HG02763 (cell line): ENCODE results near the gene COL15A1.
"Not testable (repeated sequence)": the region's sequence is repeated elsewhere in the genome, so short reads cannot be mapped to it uniquely, and the experiment has no call there.

ENCODE experiments used
- ATAC-seq: cut with Tn5 transposase; IDR thresholded peaks from one replicate; pipeline ENCODE4 v1.9.1; 2021; ENCODE audit warnings: mild to moderate bottlenecking, moderate library complexity; ENCODE audit not compliant: unreplicated experiment

Gene COL15A1

DNA sequence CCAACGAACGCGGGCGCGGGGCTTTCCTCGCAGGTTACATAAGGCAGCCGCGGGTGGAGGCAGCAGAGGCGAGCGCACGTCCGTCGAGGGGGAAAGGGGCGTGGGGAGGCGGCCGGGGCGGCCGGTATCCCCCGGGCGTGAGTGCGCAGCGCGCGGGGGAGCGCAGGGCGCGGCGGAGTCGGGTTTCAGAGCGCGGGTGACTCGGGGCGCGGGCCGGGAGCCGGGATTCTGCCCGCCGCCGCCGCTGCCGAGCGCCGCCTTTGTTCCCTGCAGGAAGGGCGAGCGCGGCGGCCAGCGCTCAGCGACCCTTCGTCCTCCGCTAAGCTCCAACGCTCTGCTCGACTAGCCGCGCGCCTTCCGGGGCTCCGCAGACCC lies at the start of gene COL15A1:
Gene COL15A1, plus strand, starts transcription at position 226 of the 375 bp plus-strand sequence. CDS start 155 bp downstream, outside the sequence.
- no peak for ATAC-seq

DNA sequence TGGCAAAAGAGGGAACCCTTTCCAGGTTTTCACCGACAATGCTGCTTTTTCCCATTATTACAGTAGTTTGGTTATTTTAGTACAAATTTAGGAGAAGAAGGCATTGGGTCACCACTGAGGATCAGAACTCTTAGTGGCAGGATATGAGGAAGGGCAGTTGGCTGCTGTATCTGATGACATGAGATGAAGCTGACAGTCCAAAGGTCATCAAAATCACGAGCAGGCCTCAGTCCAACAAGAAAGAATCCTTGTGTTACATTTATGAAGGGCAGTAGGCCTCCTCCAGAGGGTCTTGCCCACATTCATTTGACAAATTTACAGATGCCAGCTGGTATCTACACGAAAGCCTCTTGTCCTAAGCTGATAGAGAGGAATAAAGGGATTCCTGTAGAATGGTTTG lies 49.5 kb upstream of the COL15A1 start:
- no peak for ATAC-seq

DNA sequence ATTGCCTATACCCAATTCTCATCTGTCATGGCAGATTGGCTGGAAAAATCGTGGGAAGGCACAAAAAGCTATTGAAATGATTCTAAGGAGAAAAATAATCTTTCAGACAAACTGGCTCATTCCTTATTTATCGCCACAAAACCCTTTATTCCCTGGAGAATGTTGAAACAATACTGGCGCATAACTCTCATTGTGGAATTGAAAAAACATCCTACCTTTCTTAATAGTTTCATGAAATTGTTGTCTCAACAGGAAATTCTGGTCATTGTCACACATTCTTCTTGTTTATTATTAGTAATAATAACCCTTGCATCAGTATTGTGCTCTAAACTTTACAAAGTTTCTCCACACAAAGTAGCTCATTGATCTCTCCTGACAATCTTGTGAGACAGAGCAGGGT lies 48.9 kb upstream of the COL15A1 start:
- ATAC-seq = no peak

DNA sequence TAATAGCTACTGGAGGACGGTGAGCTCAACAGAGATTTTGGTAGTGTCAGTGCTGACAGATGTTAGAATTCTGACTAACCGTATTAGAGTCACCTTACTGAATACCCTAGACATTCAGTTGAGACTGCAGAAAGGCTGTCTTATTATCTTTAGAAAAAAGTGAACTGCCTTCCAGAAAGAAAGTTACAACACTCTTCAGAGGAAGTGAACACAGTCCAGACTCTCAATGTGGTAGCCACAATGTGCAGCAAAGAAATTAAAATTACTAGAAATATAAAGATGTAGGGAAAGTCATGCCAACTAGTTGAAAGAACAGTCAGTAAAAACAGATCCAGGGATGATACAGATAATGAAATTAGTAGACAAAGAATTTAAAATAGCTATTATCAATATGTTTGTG lies 47.1 kb upstream of the COL15A1 start:
- no peak for ATAC-seq

DNA sequence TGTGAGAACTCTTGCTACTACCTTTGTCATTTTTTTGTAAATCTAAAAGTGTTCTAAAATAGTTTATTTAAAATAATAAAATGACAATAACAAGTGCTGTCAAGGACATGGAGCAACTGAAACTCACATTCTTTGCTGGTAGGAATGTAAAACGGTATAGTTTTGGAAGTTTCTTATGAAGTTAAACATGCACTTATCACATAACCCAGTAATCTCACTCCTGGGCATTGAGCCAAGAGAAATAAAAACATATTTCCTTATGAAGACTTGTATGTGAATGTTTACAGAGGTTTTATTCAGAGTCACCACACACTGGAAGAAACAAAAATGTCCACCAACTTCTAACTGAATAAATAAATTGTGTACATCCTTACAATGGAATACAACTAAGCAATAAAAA lies 46.0 kb upstream of the COL15A1 start:
- no peak for ATAC-seq

DNA sequence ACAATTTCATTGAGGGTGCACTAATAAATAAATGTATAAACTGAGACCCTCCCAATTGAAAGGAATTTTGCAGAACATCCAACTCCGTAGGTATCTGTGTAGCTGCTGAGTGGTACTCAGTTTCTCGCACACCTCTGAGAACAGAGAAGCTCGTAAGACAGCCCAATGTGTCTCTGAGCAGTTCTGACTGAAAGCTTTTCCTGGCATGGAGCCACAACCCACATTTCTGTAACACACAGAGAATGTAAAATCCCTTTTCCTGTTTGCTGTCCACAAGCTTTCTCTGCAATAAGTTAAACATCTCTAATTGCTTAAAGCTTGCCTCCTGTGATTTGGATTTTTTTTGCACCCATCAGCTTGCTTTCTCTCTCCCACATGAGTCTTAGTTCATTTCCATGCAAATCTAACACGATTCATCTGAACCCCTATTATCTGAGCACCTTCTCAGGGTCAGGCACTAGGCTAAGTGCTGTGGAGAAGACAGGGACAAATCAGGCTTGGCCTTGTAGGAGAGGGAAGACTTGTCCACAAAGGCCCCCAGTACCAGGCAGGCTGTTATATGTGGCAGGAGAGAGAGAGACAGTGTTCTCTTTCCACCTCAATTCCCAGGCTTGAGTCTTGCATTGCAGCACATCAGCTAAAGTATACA lies 44.2 kb upstream of the COL15A1 start:
- ATAC-seq = no peak

DNA sequence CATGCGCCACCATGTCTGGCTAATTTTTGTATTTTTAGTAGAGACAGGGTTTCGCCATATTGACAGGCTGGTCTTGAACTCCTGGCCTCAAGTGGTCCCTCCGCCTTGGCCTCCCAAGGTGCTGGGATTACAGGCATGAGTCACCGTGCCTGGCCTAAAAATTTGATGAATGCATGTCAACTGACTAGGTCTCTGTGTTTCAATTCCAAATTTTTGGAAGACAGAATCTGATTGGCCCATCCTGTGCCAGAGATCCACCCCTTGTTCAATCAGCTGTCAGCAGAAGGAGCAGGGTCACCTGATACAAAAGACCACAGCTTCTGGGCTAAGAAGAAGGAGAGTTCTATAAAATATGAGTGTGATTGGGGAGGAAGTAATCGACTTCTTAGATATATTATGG lies 43.5 kb upstream of the COL15A1 start:
- no peak for ATAC-seq

DNA sequence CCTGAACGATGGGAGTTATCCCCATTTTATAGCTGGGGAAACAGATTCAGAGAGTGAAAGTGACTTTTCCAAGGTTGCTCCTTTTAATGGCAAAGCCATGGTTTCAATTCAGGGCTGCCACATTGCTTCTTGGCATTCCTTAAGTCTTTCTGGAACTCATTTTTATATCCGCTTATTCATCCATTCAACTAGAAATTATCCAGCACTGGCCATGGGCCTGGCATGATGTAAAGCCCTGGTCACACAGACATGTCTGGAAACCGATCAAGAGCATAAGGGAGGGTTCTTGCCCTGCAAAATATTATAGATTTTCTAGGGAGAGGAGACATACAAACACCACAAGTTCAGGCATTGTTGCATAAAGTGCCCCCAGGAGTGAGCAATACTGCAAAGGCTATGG lies 43.0 kb upstream of the COL15A1 start:
- ATAC-seq = no peak

DNA sequence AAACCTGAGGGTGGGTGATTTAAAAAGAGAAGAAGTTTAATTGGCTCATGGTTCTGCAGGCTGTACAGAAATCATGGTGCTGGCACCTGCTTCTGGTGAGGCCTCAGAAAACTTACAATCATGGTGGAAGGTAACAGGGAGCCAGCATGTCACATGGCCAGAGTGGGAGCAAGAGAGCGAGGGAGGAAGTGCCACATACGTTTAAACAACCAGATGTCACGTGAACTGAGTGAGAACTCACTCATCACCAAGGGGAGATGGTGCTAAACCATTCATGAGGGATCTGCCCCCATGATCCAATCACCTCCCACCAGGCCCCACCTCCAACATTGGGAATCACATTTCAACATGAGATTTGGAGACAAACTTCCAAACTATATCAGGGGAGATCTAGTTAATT lies 41.9 kb upstream of the COL15A1 start:
- ATAC-seq = not testable (repeated sequence)

DNA sequence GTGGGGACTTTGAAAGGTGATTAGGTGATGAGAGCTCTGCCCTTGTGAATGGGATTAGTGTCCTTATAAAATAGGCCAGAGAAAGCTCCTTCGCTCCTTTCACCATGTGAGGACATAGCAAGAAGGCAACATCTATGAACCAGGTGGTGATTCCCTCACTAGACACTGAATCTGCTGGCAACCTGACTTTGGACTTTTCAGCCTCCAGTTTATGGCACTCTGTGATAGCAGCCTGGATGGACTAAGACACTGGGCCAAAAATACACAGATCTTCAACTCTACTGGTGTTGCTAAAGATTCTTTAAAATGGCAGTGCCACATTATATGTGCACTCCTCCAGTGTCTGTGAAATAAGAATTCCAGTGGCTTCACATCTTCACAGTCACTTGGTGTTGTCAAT lies 41.2 kb upstream of the COL15A1 start:
- ATAC-seq = no peak

DNA sequence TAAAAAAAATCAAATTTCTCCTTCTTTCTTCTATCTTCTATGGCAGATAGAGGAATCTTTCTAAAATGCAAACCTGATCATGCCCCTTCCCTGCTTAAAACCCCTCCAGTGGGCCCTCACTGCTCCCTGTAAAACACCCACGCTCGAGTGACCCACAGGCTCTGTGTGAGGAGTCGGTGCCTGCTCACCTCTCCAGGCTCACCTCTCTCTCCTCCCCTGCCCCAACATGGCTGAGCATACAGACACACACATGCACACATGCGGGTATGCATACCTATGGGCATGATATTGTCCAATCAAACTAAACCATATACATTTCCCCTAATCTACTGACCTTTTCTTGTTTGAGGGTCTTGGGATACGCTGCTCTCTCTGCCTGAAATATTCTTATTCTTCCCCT lies 40.8 kb upstream of the COL15A1 start:
- no peak for ATAC-seq

DNA sequence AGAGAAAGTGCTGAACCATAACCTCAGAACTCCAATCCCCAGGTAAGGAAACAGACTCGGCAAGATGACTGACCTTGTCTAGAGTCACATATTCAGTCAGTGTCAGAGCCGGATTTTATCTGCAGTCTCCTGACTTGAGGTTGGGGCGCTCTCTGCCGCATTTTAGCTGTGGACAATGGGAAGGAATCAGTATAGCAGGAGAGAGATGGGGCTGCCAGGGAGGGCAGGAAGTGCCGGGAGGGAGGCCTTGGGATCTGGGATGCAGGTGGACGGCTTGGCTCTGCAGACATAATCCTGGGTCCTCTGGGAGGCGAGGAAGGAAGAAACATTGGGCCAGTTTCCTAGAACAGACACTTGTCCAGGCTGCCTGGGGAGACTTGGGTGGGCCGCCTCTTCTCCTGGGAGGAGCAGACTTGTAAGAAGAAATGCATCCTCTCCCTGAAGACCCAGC lies 39.7 kb upstream of the COL15A1 start:
- ATAC-seq = no peak

DNA sequence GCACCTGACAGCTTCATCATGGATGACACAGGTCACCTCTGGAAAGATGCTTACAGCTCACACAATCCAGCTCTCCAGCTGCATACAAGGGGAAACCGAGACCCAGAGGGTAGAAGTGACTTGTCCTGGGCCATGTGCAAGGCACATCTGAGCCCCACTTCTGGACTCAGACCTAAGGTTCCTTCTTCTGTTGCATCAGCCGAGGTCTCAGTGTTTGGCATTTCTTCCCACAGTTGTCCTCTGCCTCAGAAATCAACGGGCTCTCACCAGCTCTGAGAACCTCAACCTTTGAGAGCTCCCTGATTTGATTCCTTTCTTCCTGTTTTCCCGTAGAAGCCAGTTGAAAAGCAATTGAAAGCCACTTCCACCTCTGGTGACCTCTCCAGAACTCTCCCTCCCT lies 38.7 kb upstream of the COL15A1 start:
- ATAC-seq = no peak

DNA sequence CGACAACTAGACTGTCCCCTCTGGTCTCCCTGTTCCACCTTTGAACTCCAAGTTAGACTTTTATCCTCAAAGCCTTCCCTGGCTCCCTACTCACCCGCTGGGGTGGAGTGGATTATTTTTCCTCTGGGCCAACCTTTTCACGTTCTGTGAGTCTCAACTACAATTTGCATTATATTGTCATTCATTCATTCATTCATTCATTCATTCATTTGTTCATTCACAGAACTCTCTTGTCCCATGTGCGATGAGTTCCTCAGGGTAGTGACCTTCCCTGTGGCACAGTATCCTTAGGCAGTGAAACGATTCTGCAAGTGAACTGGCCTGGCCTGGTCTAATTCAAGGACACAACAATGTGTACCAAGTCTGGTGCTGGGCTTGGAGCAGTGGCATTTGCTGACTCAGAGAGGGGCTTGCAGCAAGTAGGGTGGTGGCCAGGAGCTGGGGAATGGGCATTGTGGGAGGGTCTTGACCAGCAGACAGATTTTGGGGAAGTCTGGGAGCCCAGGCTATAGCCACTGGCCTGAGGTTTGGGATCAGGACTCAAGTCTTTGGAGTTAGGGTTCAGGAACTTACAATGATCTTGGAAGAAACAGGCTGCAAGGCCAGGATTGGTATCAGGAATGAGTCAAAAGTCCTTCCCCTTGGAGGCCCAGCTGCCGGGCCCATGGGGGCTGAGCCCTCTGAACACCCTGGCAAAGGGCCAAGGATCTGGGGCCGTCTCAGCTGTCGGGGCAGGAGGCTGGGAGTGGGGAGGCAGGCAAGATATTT lies 37.2 kb upstream of the COL15A1 start:
- no peak for ATAC-seq

DNA sequence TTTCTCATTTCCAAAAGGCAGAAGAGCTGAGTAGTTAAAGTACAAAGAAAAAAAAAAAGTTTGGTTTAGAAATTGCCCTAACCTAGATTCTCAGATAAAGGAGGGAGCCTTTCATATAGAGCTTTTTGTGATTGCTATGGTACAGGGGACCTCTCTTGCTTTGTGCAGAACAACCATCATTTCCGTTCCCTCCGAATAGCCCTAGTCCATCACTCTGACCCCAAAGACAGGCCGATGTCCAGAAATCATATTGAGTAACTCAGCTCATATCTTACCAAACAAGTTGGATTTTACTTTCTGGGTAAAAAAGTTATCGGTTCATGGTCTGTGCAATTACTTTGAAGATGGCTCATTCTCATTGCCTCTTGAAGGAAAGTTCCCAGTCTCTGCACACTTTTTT lies 36.7 kb upstream of the COL15A1 start:
- no peak for ATAC-seq

DNA sequence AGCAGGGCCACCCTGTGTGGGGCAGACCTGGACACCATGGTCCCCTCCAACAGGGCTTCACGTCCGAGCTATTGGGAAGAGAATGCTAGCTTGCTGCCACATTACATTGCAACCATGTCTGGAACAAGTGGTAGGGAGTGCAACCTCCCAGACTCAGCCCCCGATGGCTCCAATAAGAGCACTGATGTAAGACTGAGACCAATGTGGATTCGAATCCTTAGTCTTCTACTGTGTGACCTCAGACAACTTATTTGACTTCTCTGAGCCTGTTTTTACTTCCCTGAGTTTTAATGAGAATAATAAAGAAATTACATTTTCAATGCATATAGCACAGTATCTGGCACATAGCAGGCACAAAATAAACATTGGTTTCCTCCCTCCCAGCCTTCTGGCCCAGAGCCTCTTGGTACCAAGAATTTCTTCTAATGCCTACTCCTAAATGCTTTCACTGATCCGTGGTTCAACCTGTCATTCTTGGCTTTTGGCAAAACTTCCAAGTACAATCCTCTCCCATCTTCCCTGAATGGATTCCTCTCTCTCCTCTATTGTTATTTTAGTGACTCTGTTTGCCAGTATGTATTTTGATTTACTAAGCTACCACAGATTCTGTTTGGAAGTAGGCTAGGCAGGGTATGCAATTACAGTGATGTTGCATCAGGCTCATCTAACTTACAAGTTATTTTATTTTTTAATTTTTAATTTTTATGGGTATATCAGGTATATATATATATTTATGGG lies 34.6 kb upstream of the COL15A1 start:
- ATAC-seq = no peak

DNA sequence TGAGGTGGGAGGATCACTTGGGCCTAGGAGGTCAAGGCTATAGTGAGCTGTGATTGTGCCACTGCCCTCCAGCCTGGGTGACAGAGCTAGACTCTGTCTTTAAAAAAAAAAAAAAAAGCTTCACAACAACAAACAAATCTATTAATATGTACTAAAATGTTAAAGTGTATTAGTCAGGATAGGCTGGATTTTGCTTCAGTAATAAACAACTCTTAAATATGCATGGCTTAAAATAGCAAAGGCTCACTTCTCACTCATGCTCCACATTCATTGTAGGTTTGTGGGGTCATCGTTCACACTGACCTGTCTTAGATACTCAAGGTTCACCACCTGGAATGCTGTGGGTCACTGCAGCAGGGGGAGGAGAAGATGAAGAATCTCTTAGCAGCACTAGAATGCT lies 33.8 kb upstream of the COL15A1 start:
- ATAC-seq = no peak

DNA sequence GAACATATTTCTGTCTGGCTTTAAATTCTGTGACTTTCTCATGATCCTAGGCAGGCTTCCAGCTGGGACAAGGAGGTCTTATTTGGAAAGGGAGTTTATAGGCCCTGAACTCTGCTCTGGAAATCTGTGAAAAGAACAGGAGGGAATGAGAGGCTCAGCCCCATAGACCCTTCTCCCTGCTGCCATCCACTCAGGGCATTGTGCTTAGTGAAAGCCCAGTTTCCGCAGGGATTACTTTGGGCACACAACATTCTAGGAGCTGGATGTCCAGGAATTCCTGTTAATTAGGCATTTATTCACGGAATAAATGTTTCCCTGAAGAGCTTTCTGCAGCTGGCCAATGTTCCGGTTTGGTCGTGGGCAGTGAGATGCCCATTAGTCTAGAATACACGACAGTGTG lies 32.7 kb upstream of the COL15A1 start:
- no peak for ATAC-seq

DNA sequence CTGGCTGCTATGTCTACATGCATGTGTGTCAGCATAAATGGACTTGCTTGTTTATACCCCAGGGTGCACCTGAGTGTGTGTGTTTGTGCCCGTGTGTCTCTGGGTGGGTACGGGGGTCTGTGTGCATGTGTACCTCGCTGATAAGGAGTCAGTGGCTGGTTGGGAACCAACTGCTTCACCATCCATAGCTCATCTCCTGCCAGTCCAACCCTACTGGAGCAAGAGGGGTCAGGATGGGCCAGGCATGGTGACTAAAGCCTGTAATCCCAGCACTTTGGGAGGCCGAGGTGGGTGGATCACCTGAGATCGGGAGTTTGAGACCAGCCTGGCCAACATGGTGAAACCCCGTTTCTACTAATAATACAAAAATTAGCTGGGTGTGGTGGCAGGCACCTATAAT lies 32.0 kb upstream of the COL15A1 start:
- ATAC-seq = not testable (repeated sequence)

DNA sequence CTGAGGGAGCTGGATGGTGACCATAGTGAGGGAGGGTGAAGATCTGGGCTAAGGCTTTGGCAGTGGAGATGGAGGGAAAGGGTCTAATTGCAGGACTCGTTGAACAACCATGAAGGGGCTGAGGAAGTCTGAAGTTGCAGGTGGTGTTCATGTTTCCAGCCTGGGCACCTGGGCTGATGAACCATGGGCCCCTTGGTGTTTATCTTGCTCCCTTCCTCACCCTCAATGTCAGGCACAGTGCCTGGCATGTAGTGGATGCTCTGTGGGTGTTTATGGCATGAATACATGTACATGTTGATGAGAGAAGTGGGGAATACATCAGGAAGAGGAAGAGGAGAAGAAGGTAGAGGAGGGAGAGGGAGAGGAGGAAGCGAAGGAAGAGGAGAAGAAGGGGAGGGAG lies 31.3 kb upstream of the COL15A1 start:
- no peak for ATAC-seq

DNA sequence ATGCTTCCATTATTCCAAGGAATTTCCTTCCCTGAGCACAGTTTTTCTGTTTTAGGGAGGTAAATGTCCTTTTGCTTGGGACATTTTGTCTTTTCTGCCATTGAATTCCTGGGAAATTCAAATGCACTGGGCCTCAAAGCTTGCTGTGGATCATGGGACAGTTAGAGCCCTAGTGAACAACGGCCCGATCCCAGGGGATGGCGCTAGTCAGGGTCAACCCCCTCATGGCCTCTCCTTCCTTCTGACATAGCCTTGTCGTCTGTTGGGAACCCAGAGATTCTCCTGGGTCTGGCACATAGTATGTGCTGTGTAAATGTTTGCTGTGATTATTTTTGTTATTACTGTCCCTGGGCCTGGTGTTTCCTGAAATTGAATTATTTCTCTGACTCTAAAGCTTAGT lies 30.7 kb upstream of the COL15A1 start:
- no peak for ATAC-seq

DNA sequence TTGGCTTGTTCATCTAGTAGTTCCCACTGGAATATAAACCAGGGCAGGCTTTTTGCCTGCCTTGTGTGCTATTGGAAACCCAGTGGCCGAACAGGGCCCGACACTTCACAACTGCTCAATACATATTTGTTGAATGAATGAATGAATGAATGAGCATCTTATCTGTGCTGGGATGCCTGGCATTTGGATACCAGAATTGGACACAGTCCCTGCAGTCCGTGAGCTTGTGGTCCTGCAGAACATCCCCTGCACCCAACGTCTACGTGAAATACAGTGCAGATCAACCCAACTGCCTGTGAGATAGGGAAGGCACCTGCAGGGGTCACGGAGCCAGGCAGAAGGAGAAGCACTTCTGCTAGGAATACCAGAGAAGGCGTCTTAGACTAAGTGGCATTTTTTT lies 30.0 kb upstream of the COL15A1 start:
- no peak for ATAC-seq
